Stimulated activated CD4-positive, alpha-beta T cell treated with anti-CD3 and anti-CD28 coated beads, Interleukin-15, amount 100 ng/mL, for 48 hours (primary cell): ENCODE results near the gene KCNQ5.
"Not testable (repeated sequence)": the region's sequence is repeated elsewhere in the genome, so short reads cannot be mapped to it uniquely, and the experiment has no call there.

Source experiments
- DNase-seq, 2 donors: peaks; one replicate each; pipeline ENCODE4 v3.0.0-alpha.2; 2020; ENCODE audit warnings: low read depth in 2 of 2

KCNQ5 gene

DNA sequence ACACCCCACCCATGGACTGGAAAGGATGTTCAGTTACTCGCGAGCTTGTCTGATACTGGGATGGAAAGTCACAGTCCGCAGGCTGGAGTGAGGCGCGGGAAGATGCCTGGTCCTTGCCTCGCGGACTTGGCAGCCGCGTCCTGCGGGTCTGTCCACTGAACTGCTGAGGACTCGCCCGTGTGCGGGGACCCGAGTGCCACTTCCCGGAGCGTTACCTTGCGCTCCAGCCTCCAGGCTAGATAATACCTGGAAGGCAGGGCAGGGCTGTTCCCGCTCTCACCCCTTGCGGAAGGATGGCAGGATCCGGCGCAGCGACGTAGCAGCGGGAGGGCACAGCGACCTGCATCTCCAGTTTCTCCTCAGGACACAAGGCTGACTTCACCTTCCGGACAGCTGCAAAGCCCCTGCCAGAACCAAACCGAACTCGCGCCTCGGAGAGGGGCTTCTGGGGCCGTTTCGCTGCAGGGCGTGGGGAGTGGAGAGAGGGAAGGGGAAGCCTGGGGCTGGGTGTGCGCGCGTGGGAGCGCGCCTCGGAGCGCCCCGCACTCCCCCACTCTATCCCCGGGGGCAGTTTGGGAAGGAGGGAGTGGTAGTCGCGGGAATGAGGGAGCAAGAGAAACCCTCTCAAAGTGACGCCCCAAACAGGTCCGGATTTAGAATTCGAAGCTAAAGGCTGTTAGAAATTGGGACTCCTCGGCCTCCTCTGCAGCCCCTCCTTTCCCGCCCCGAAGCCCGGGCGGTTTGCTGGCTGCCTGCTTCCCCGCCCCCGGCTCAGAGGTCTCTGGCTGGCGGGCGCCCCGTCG lies at the start of gene KCNQ5:
Gene KCNQ5 (plus strand): TSS at position 774 of the 803 bp plus-strand sequence.
- DNase-seq: peak in 1 of 2 donors; percentile 19

DNA sequence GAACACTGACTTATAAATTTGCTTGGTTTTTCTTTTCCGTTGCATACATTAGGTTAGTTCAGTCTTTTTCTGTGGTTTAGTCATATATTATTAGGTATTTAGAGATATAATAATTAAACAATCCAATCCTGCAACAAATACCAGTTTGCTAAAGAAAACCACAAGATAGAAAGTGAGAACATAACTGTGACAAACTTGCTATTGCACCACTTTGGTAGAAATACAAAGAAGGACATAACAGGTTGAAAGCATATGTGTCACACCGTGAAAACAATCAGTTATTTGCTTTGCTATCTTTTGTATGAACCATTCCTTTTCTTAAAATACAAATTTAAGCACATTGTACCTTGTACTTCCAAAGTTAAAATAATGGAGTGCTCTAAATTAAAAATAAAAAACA lies 42.0 kb upstream of the KCNQ5 start:
- no peak for DNase-seq

DNA sequence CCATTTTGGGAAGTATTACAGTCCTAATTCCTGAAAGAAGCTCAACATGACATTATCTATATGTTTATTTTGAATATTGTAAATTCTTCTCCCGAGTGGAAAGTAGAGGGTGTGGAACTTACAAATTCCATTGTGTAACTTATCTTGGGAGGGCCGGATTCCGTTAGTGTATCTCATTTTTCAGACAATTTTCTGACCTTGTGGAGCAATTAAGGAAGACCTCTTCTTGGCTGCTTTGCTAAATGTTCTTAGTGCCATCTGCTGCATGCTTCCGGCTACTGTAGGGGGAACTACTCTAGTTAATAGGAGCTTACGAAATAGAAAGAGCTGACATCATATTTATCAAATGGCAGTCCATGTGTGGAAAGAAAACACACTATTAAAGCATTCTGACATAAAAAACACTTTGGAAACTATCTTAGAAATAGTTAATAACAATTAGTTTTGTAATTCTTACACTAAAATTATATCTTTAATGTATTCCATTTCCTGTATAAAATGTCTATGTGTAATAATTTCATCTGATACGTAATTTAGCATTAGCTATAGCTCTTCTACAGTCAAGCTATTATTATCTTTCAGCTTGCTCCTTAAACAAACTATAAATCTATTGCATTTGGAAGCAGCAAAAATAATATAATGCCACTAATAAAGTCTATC lies 41.5 kb upstream of the KCNQ5 start:
- no peak for DNase-seq

DNA sequence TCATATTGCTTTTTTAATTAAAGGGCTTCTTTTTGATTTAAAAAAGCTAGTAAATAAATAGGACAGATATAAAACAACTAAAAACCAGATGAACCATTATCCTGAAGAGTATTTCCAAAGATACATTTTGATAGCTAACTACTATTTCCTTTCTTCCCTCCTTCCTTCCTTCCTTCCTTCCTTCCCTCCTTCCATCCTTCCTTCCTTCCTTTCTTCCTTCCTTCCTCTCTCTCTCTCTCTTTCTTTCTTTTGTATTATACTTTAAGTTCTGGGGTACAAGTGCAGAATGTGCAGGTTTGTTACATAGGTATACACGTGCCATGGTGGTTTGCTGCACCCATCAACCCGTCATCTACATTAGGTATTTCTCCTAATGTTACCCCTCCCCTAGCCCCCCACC lies 40.9 kb upstream of the KCNQ5 start:
- DNase-seq: not testable (repeated sequence)

DNA sequence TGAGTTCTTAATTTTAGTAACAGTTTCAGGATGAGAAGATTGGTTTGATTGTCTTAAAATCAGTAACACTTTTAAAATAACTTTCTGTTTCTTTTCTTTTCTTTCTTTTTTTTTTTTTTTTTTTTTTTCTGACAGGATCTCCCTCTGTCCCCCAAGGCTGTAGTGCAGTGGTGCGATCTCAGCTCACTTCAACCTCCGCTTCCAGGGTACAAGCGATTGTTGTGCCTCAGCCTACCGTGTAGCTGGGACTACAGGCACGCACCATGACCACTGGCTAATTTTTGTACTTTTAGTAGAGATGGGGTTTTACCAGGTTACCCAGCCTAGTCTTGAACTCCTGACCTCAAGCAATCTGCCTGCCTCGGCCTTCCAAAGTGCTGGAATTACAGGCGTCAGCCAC lies 33.7 kb upstream of the KCNQ5 start:
- DNase-seq: no peak

DNA sequence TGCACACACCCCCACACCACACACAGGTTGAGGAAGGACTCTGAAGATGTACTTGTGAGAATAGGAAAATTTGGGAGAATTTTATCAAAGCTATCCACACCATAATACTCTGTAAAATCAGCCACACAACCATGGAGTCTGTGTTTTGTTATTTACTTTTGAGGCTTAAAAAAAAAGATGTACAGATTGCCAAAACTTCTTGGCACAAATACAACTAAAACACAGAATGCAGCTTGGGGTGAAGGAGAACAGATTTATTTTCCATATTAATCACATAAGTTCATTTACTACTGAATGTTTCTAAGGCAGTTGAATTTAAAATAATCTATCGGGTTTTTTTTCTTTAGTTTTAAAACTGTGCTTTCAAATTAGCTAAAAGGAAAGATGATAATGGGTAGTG lies 32.8 kb upstream of the KCNQ5 start:
- no peak for DNase-seq

DNA sequence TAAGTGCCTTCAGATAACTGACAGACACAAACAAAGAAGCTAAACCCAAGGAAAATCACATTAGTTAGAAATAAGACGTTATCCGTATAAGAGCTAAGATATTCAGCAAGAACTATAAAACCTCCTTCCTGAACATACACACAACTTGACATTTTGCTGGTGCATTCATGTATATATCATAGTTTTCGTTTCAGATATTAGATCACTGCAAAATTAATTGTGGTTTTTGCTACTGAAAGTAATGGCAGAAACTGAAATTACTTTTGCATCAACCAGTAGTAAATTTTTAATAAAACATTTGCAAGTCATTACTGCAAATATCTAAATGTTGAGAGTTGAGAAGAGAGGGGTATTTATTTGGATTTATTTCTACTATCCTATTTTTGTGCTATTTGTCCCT lies 26.1 kb upstream of the KCNQ5 start:
- DNase-seq: no peak

DNA sequence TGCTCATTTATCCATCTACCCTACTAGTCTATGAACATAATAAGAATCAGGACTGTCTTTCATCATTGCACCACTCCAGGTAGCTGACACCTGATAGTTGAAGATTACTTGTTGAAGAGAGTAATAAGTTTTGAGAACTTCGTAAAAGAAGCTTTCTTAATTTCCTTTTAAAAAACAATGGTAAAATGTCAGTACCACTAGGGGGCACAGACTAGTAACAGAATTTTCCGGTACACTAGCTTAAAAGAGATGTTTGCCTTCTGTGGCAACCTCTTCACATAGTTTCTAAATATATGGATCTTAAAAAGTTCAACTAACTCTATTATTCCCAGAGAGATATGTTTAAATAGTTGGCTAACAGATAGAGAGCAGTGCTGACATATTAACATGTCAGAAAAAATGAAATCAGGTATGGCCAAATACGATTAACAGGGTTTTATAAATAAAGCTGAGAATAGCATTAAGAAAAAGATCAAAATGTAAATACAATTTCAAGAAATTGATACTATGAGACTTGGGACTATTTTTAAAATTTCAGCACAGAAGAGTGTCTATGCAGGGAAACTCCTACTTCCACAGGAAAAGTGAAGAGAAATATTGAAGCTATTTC lies 5.4 kb upstream of the KCNQ5 start:
- no peak for DNase-seq

DNA sequence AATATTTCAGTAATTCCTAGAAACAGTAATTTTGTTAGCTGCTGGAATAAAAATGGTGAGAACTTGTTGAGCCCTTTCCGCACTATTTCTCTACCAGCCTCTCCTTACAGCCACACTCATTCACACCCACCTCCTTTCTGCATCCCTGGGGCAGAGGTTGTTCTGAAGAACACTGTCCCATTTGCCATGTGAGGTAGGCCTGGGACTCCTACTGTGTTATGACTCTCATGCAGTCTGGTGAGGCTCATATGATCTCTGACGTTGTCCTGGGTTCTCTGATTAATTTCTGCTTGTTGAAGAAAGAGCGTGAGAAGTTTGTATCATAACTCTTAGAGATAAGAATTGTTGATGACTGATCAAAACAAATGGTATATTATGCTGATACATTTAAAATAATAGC lies 4.1 kb upstream of the KCNQ5 start:
- DNase-seq: no peak

DNA sequence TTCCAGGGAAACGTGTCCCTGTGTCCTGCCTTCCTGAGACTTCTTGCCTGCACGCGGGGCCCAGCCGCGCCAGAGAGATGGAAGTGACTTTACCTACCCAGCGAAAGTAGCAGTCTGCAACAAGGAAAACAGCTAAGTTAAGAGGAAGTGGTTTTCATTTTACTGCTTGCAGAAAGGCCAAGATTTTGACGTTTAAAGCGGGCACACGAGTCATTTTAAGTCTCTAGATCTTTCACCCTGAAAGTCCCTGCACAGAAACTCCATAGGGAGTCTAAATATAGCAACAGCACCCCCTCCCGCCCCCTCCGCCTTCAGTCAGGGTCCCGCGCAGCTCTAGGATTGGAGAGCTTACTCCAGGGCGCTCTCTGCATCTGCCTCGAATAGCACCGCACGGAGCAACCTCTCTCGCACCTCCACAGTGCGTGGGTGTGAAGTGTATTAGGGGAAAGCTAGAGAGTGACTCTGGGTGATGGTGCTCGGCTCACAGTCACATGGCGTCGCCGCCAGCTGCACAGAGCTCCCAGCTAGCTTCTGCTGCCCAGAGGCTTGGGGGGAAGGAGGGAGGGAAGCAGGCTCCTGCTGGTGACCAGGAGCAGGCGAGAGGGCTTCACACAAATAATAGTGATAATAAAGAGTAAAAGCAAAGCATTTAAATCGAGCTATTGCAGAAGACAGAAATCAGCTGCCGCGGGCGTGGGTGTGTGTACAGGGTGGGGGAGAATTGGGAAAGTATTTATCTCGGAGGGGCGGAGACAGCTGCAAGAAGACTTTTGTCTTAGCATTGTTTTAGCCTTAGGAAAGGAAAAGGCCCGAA lies 1.8 kb upstream of the KCNQ5 start:
- DNase-seq: peak; percentile 77 to 83

DNA sequence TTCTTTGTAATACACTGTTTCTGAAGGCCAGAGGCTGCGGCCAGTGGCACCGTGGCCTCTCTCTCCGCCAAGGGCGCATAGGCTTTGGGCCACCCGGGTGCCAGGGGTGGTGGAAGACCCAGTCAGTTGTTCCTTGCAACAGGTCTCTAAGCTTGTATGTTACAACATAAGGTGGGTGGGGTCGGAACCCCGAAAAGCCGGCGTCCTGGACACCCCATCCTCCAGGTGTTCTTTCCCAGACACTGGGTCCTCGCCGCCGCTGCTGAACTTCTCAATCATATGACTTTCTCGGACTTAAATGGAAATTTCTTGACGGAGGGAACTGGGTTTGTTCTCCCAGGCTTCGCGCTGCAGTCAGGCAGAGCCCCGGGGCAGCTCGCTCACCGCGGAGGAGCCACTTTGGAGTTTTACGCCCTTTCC lies 983 bp upstream of the KCNQ5 start:
- DNase-seq: no peak

DNA sequence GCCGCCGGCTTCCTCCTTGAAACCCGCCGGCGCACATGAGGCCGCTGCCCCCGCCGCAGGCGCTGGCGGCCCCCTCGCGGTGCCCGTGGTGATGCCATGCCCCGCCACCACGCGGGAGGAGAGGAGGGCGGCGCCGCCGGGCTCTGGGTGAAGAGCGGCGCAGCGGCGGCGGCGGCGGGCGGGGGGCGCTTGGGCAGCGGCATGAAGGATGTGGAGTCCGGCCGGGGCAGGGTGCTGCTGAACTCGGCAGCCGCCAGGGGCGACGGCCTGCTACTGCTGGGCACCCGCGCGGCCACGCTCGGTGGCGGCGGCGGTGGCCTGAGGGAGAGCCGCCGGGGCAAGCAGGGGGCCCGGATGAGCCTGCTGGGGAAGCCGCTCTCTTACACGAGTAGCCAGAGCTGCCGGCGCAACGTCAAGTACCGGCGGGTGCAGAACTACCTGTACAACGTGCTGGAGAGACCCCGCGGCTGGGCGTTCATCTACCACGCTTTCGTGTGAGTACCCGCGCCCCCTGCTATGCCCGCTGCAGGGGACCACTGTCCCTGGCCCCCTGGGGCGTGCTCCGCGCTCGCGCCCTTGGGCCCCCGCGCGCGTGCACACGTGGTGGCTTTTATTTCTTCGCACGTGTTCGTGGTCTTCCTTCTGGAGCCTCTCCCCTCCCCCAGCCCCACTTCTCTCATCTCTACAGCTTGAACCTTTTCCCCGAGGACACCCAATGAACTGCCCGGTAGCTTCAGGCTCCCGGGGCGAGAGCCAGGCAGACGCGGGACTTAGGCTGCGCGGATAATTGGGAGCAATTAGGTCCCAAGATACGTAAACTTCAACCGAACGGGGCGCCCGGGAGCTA lies 453 bp downstream of the KCNQ5 start:
- DNase-seq: peak; percentile 32 to 42

DNA sequence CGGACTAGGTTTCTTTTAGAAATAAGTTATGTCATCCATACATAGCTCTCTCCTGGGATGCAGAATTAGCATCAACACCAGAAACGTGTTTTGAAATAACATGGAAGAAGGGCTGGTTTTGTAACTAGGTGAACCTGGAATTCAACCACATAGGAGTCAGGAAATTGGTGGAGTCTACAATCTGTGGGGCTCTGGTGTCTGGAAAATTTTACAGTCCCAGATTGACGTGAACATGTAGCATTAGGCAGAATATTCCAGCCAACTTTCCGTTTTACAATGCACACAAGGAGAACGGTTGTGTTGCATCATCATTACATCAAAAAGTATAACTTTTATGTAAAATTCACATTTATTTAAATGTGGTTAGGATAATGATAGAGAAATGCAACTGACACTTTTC lies 1.9 kb downstream of the KCNQ5 start:
- DNase-seq: no peak

DNA sequence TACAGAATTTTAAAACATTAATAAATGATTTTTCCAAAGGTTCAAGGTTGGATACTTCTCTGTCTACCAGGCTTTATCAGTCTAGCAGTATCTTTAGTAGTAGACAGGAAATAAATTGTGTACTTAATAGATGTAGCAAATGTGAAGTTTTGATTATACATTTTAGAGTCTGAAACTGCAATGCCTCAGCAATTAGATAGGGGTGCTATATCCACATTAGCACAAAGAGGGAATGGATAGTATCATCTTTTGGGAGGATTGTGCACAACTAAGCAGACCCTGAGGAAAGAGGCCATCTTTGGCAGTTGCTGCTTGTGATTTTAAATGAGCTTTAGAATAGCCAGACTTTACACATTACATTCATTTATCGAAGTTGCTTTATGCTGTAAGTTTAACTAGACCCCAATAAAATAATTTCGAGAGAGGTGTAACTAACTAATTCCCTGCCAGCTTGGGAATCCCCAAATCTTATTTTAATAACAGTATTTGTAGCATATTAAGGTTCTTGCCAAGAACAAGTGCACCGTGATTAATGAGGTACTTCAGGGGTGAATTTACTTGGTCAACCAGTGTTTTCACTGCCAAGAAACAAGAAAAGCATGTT lies 2.8 kb downstream of the KCNQ5 start:
- DNase-seq: no peak

DNA sequence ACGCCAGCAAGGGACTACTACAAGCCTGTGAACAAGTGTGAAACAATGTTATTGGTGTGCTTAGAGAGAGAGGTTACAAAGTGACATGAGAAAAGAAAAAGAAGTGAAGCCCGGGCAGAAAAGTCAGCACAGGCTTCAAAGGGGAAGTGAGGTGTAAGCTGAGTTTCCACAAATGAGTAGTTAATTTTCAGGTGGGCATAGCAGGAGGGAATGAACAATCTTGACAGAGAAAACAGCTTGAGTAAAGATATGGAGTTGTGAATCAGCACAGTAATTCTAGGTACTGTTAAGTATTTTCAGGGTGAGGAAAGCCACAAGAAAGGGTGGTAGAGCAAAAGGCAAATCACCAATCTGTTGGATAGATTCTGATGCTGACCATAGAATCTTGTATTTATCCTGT lies 4.3 kb downstream of the KCNQ5 start:
- DNase-seq: no peak

DNA sequence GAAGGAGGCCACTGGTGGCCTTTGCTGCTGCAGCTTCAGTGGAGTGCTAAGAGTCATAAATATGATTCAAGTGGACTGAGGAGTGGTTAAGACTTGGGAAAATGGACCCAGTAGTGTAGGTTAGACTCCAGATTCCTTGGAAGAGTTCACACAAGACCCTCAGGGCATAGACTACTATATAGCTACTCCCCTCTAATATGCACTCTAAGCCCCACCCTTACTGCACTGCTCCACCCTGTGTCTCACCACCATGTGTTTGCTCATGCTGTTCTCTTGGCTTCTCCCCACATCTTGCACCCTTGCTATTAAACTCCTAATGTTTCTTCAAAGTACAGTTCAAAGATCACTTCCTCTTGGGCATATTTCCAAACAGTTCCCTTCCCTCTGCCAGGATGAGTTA lies 5.7 kb downstream of the KCNQ5 start:
- no peak for DNase-seq

DNA sequence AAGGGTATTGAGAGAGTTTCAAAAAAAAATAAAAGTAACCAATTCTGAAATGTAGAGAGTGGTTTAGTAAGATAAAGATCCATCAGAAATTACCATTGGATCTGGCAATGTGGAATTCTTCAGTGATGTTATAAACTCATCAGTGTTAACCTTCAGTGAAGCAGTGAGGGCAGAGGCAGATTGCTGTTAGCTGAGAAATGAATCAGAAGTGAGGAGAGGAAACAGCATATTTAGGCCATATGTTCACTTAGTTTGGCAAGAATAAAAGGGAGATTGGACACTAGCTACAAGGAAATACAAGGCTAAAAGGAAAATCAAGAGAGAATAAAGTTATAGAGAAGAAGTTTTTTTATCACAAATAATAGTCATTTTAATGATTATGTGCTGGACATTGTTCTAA lies 9.6 kb downstream of the KCNQ5 start:
- no peak for DNase-seq

DNA sequence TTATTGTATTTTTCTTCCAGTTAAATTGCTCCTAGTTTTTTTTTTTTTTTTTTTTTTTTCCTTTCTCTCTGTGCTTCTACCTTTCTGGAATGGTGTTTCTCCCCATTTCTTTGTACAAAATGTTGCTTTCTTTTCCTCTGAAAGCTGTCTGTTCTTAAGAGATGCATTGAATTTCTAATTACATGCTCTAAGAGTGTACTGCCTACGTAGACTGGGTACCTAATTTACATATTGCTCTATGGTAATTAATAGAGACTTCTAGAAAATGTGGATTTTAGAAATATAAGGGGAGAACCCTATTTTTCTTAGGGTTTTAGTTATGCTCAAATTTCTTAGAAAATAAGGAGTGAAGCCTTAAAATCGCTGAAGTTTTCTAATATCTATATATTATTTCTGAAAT lies 13.8 kb downstream of the KCNQ5 start:
- DNase-seq: no peak

DNA sequence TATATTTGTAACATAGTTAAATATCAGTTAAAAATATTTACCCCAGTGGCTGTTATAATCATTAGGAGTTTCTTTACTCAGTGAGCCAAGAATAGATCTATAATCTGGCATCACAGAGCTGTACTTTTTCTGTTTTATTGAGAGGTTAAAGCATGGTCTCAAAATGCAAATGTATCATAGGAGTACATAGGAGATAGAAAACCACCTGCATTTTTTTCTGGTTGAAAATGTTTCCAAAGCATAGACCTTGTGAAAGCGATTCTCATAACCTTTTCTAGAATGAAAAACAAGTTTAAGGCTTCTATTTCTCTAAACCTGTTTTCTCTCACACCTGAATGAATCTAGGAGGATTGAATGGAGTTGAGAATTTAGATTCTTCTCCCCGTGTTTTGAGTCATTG lies 14.4 kb downstream of the KCNQ5 start:
- no peak for DNase-seq

DNA sequence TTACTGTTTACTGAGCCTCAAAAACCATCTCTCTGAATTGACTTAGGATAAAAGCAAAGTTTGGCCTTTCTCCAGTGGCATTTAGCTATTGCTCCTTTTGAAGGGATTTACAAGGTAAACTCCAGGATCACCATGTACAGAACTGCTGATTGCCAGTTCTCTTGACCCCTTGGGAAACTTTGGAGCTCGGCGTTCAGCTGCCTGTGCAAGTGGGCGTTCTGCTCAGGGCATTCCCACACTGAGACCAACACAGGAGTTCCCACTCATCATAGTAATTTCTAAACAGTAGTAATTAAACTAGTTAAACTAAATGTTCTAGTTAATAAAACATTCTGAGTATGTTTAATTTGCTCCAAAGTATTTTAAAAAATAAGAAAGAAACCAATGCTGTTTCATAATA lies 14.9 kb downstream of the KCNQ5 start:
- DNase-seq: no peak
